Small intestine (tissue), 7 donors: Measurements from ENCODE around the gene KCTD11. TPM values are rescaled to one million over a fixed set of nuclear protein-coding genes. Genes with fewer than 3 reads are reported as not detected.
A peak's percentile ranks its signal among the peaks of the same experiment; 100 is the strongest.

ENCODE experiments used
- DNase-seq, 2 donors: peaks; one replicate each; pipeline versions ENCODE4 v3.0.0 to v3.0.0-alpha.2; 2013
- FAIRE-seq: peaks from 2 replicates; lab custom pipeline; 2012; peaks lifted over from hg19 to GRCh38; lab: Jason Lieb, UNC
- H3K27ac ChIP-seq, 3 donors: one replicate each; pipeline ENCODE4 v1.5.1; 2013; ENCODE audit warnings: low read length in 2 of 3, mild to moderate bottlenecking in 2 of 3, control low read depth in 1 of 3, inconsistent platforms in 1 of 3, low read depth in 1 of 3, moderate library complexity in 1 of 3
- H3K27me3 ChIP-seq, 3 donors: one replicate each; pipeline ENCODE4 v1.6.1; 2013; ENCODE audit warnings: low read length in 3 of 3, inconsistent platforms in 1 of 3; ENCODE audit not compliant: control insufficient read depth in 3 of 3, insufficient read depth in 3 of 3
- H3K36me3 ChIP-seq, 3 donors: one replicate each; pipeline ENCODE4 v1.6.1; 2013; ENCODE audit warnings: low read length in 3 of 3, inconsistent platforms in 1 of 3, low read depth in 1 of 3, mild to moderate bottlenecking in 1 of 3, moderate library complexity in 1 of 3; ENCODE audit not compliant: control insufficient read depth in 3 of 3, insufficient read depth in 2 of 3
- H3K4me1 ChIP-seq, 3 donors: one replicate each; pipeline ENCODE4 v1.6.1; 2013; ENCODE audit warnings: low read length in 2 of 3, inconsistent platforms in 1 of 3, low read depth in 1 of 3, mild to moderate bottlenecking in 1 of 3, moderate library complexity in 1 of 3; ENCODE audit not compliant: control insufficient read depth in 3 of 3, insufficient read depth in 2 of 3
- H3K4me3 ChIP-seq, 3 donors: one replicate each; pipeline ENCODE4 v1.5.1; 2013; ENCODE audit warnings: low read length in 3 of 3, control low read depth in 1 of 3, inconsistent platforms in 1 of 3, low read depth in 1 of 3, mild to moderate bottlenecking in 1 of 3, moderate library complexity in 1 of 3
- H3K9me3 ChIP-seq, 2 donors: one replicate each; pipeline ENCODE4 v1.6.1; 2013; ENCODE audit warnings: low read depth in 1 of 2, low read length in 1 of 2; ENCODE audit not compliant: control insufficient read depth in 2 of 2, insufficient read depth in 1 of 2
- WGBS, 3 donors: extraction: QIAGEN DNeasy Blood & Tissue Kit; methylation state at CpG; one replicate each; pipeline ENCODE4 v1.1.7; 2013; 5-methylcytosine and 5-hydroxymethylcytosine counted together
- polyA plus RNA-seq, 4 donors: library from polyadenylated mRNA; stranded (reverse) in 3 of 4; unstranded in 1 of 4; fragments of 200-250 nt in 3 of 4; fragments of 120-200 nt in 1 of 4; gene quantifications; one replicate each; pipeline versions ENCODE4 v1.2.1 to v1.2.3, GENCODE V29; 2013
- donor health status: healthy with polysubstance abuse.
- donor health status: control.
- donor health status: control.
- donor health status: Bipolar disorder and iron deficiency.
- donor health status: healthy.

KCTD11 gene
- polyA plus RNA-seq, 4 donors: 6.0 to 8.6 (median 7.9) TPM

DNA sequence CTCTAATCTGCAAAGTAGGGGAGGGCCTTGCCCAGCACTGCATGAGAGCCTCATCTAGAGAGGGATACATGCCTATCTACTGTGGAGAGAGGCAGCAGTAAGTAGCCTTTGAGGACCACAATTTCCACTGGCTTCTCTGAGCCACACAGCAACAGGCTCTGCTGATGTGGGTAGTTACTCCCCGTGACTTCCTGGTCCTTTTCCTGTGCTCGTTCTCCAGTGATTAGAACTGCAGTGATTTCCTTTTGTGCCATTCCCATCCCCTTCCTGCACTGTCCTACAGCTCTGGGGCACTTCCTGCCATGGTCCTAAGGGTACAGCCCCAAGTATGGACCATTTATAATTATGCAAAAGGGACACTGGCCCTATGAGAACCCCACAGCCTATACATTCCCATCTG lies 39.3 kb downstream of the KCTD11 start:
- Histone ChIP-seq H3K4me3 (no peak overlapping the region), H3K36me3 (peaks cover 4 to 57% (median 10%) of the 10 kb centered on the region in 3 donors), H3K27ac (no peak overlapping the region), H3K9me3 (no peaks in the 10 kb centered on the region), H3K4me1 (peaks cover 0 to 15% (median 0%) of the 10 kb centered on the region in 3 donors), H3K27me3 (peaks cover 0 to 6% (median 0%) of the 10 kb centered on the region in 3 donors)
- 43 to 64% (median 63%) methylated on average over 2 of the region's 2 CpGs for WGBS, 3 donors
- no peak for FAIRE-seq
- DNase-seq: no peak

DNA sequence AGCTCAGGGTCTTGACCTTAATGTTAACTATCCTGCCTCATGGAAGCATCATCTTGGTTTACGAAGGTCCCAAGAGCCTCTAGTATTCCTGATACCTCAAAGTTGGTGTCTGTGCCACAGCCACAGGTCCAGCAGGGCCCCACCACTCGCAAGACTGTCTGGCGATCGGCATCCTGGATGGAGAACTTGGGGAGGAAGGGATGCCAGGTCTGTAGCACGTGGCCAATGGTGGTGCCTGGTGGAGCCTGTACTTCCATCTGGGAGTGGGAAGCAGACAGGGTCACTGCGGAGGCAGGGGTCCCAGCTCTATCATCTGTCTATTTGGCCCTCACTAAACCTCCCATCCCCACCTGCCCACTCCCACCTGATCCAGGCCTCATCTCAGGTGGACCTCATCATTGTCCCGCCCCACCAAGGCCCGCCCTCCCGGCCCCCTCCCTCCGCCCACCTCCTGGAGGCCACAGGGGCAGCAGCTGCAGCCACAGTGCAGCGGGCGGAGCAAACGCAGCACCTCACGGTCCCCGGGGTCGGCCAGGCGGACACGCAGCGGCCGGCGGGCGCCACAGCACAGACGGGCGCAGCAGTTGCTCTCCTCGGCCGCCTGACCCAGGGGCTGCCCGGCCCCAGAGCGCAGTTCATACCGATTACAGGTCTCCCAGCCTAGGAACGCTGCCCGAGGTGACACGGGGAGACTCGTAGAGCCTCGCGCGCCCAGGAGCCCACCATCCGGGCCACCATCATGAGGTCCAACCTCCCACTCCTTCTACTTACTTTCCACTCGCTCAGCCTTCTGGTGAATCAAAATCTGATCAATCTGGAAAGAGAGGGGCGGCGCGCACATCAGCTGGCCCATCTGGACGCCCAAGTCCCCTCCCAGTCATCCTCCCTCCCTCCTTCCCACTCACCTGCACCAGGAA lies 41.0 kb downstream of the KCTD11 start:
- WGBS, 3 donors: 61 to 75% (median 63%) methylated on average over 20 to 42 of the region's 42 CpGs
- peaks cover 4 to 40% (median 5%) of the 10 kb centered on the region in 3 donors for H3K36me3 ChIP-seq
- no peaks in the 10 kb centered on the region for H3K9me3 ChIP-seq
- peak overlapping the region in 2 of 3 donors; percentile 64 to 83 for H3K4me3 ChIP-seq
- H3K27me3 ChIP-seq: peaks cover 0 to 6% (median 0%) of the 10 kb centered on the region in 3 donors
- no peak for FAIRE-seq
- H3K4me1 ChIP-seq: peaks cover 0 to 15% (median 0%) of the 10 kb centered on the region in 3 donors
- DNase-seq: peak in 1 of 2 donors; percentile 32
- H3K27ac ChIP-seq: no peak overlapping the region

DNA sequence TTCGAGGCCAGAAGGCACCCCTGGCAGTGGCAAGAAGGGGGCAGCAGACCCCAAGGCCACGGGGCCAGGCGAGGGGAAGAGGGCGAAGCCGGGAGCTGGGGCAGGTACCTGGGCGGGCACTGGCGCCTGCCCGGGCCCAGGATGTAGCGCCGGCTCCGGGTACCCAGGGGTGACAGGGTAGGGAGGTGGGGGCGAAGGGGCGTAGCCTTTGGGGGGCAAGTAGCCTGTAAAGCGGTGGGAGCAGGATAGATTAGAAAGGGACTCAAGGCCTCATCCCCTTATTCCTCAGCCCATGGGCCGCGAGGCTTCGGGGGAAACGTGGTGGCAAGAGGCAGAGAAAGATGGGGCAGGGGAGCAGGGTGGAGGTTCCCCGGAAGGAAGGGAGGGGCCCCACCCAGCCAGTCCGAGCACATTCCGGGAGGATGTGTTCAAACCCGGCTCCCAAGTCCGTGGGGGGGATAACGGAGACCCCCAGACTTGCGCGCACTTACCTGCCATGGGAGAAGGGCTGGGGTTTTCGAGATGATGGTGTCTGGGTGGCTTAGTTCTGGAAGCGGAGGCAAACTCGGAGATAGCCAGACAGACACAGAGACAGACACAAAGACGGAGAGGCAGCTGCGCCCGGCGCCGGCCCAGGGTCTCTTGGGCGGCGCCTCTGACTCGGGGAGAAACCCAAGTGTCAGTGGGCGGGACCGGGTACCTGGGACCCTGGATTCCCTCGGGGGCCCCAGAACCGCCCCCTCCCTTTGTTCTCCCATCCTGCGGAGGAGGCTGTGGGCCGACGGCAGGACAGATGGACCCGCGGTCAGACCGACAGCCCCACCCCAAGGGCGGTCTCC lies 41.9 kb downstream of the KCTD11 start:
- WGBS, 3 donors: 2 to 5% (median 3%) methylated on average over 40 to 48 of the region's 48 CpGs
- Histone ChIP-seq H3K27me3 (peaks cover 0 to 6% (median 0%) of the 10 kb centered on the region in 3 donors), H3K4me3 (peak overlapping the region; percentile 64 to 83 (median 80)), H3K4me1 (peaks cover 0 to 15% (median 0%) of the 10 kb centered on the region in 3 donors), H3K9me3 (no peaks in the 10 kb centered on the region), H3K27ac (peak overlapping the region in 2 of 3 donors; percentile 53 to 78), H3K36me3 (peaks cover 3 to 31% (median 4%) of the 10 kb centered on the region in 3 donors)
- peak in 1 of 2 donors; percentile 32 for DNase-seq
- FAIRE-seq: no peak

DNA sequence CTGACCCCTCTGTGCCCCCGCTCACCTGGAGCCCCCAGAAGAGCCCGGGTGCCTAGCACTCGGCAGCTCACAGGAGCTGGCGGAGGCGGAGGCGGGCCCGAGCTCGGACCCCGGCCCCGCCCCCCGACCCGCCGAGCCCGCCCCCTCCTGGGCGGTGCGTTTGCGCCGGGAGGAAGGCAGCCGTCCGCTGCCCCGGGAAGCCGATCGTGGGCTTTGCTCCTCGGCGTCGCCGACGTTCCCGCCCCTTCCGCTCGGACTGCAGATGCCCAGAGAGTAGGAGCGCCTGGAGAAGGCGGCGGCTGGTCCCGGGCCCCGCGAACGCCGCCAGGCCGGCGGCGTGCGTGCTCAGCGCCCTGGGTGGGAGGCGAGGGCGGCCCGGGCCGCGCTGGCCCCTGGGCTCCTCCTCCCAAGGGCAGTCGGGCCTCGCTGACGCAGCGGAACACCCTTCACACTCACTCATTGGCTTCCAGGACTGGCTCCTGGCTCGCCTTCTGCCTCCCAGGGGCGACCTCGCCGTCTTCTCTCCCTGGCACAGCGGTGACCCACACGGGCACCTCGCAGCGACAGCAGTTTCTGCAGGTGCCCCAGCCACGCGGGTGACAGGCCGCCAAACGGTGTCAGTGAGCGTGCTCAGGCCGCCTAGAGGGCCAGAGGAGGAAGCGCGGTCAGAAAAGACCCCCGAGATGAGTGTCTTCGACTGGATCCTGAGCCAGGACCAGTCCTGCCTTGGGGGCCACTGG lies 42.7 kb downstream of the KCTD11 start, which contains the start of gene PLSCR3:
TSS of gene PLSCR3 (minus strand) at position 74 of the 740 bp plus-strand sequence. CDS start 415 bp downstream, outside the sequence.
- FAIRE-seq (no peak), DNase-seq (peak; percentile 87 to 94)
- peak within 1 kb of the TSS; percentile 78 to 93 (median 92) for H3K27ac ChIP-seq
- WGBS, 3 donors: 0 to 1% (median 0%) methylated on average over 32 to 71 of the region's 71 CpGs
- peaks cover 0 to 6% (median 0%) of the 10 kb centered on the region in 3 donors for H3K27me3 ChIP-seq
- peak within 1 kb of the TSS; percentile 64 to 83 (median 80) for H3K4me3 ChIP-seq
- no peaks in the 10 kb centered on the region for H3K9me3 ChIP-seq
- peaks cover 0 to 15% (median 0%) of the 10 kb centered on the region in 3 donors for H3K4me1 ChIP-seq
- peaks cover 0 to 24% (median 4%) of the 10 kb centered on the region in 3 donors for H3K36me3 ChIP-seq

DNA sequence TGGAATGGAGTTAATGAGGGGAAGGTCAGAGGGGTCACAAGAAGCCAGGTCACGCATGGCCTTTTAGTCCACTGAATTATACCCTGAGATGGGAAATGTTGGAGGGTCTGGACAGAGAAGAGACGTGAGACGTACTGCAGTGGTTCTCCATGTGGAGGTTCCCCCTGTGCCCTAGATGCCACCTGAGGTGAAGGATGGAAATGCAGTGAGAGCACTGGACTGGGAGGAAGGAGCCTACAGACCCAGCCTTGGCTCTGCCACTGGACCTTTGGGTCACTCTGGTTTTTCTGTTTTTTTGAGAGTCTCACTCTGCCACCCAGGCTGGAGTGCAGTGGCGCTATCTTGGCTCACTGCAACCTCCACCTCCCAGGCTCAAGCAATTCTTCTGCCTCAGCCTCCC lies 44.2 kb downstream of the KCTD11 start:
- no peak overlapping the region for H3K4me3 ChIP-seq
- DNase-seq (no peak), FAIRE-seq (no peak)
- peaks cover 0 to 6% (median 0%) of the 10 kb centered on the region in 3 donors for H3K27me3 ChIP-seq
- no peaks in the 10 kb centered on the region for H3K9me3 ChIP-seq
- H3K27ac ChIP-seq: no peak overlapping the region
- peaks cover 0 to 15% (median 0%) of the 10 kb centered on the region in 3 donors for H3K4me1 ChIP-seq
- WGBS, 3 donors: 85 to 95% (median 91%) methylated on average over 4 of the region's 4 CpGs
- peaks cover 0 to 8% (median 0%) of the 10 kb centered on the region in 3 donors for H3K36me3 ChIP-seq

DNA sequence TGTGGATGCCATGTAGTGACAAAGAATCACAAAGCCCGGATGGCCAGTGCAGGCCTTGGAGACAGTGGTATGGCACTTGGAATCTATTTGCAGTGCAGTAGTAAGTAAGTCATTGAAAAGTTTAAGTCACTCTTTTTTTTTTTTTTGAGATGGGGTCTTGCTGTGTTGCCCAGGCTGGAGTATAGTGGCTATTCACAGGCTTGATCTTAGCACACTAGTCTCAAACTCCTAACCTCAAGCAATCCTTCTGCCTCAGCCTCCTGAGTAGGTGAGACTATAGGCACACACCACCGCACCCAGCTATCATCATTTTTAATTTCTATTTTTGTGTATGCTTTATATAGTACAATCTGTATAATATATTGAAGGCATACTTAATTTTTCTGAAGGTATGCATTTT lies 46.6 kb downstream of the KCTD11 start:
- WGBS, 3 donors: 90 to 94% (median 94%) methylated on average over 2 of the region's 2 CpGs

DNA sequence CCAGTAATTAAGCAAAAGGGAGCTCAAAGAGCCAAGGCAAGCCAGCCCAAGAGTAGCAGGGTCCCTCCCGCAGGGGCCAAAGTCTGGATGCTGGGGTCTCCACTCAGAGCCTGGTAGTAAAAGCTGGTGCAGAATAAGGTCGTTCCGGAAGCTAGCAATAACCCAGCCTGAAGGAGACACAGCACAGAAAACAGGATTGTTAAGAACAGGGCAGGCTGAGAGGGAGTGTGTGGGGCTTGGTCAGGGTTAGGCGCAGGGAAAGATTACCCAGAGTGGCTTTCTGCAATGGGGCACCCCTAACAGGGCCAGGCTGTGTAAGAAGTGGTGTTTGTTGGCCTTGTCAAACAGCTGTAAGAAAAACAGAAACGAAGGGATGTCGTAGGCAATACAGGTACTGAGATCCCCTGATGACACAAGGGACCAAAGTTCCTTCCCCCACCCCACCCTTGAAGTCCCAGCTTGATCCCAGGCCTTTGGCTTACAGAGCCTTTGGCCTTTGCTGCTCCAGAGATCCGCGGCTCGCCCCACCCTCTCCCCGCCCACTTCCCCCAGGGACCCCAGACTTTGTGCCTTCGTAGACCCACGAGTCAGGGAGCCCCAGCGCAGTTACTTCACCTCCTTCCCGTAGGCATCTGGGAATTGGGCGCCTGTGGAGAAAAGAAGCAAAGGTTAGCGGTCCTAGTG lies 51.2 kb downstream of the KCTD11 start:
- H3K9me3 ChIP-seq: no peaks in the 10 kb centered on the region
- 5 to 12% (median 9%) methylated on average over 16 of the region's 16 CpGs for WGBS, 3 donors
- peaks cover 0 to 32% (median 0%) of the 10 kb centered on the region in 3 donors for H3K27me3 ChIP-seq
- peaks cover 0 to 20% (median 7%) of the 10 kb centered on the region in 3 donors for H3K4me1 ChIP-seq
- peak overlapping the region; percentile 57 to 84 (median 80) for H3K4me3 ChIP-seq
- FAIRE-seq: no peak
- peak; percentile 94 to 95 for DNase-seq
- no peaks in the 10 kb centered on the region for H3K36me3 ChIP-seq
- peak overlapping the region; percentile 95 to 98 (median 98) for H3K27ac ChIP-seq

More for the DNA sequence above, 46.6 kb downstream of the KCTD11 start:
- H3K36me3 ChIP-seq: no peaks in the 10 kb centered on the region
- peaks cover 0 to under 1% (median 0%) of the 10 kb centered on the region in 3 donors for H3K27me3 ChIP-seq
- DNase-seq: no peak
- no peak overlapping the region for H3K27ac ChIP-seq
- H3K9me3 ChIP-seq: no peaks in the 10 kb centered on the region
- no peak overlapping the region for H3K4me3 ChIP-seq
- peaks cover 0 to 26% (median 7%) of the 10 kb centered on the region in 3 donors for H3K4me1 ChIP-seq
- no peak for FAIRE-seq
